Endothelial cell of umbilical vein (primary cell): ENCODE results near the gene DISP3. TPM values are rescaled to one million over a fixed set of nuclear protein-coding genes. Genes with fewer than 3 reads are reported as not detected.

Experiments
- BruUV-seq: library from RNA; stranded (reverse); fragments of 400-500 nt; replicated peaks from 2 replicates; lab custom pipeline; 2021; lab: Mats Ljungman, UMichigan
- CTCF ChIA-PET: fragments of 300-600, 350-600 bp; sonication (Branson Sonifier 250); formaldehyde crosslinking; loops from one replicate; lab custom pipeline; 2021; ENCODE audit warnings: antibody characterized with exemption, inconsistent platforms; lab: Charles Lee
- POLR2A ChIA-PET: fragments of 300-600, 350-600 bp; sonication (Branson Sonifier 250); formaldehyde crosslinking; loops from one replicate; lab custom pipeline; 2021; ENCODE audit warnings: antibody characterized with exemption, inconsistent platforms; lab: Charles Lee
- DNase-seq: peaks from one replicate; pipeline ENCODE4 v3.0.0-alpha.2; 2011; ENCODE audit warnings: low read depth, low spot score
- FAIRE-seq: peaks from 2 replicates; lab custom pipeline; 2011; peaks lifted over from hg19 to GRCh38; lab: Jason Lieb, UNC
- H2AFZ ChIP-seq: 2 replicates; pipeline ENCODE4 v1.6.0; 2012; ENCODE audit warnings: low read depth, low read length, control low read depth, inconsistent platforms
- H3K27ac ChIP-seq: 2 replicates; pipeline ENCODE4 v1.5.1; 2011; ENCODE audit warnings: low read depth, mild to moderate bottlenecking, control low read depth, low read length, moderate library complexity; ENCODE audit not compliant: insufficient read depth
- H3K27me3 ChIP-seq, 2 experiments: 2 replicates each; pipeline versions ENCODE4 v1.6.0 to v1.6.1; 2011; ENCODE audit warnings: low read length in 2 of 2, mixed read lengths in 1 of 2; ENCODE audit not compliant: control insufficient read depth in 2 of 2, insufficient read depth in 2 of 2
- H3K36me3 ChIP-seq, 2 experiments: 2 replicates in 1 of 2; 3 replicates in 1 of 2; pipeline ENCODE4 v1.5.1; 2011; ENCODE audit warnings: low read length in 2 of 2, mild to moderate bottlenecking in 1 of 2, moderate library complexity in 1 of 2; ENCODE audit not compliant: control insufficient read depth in 2 of 2, insufficient read depth in 2 of 2; ENCODE audit errors: extremely low read depth in 1 of 2
- H3K4me1 ChIP-seq: 3 replicates; pipeline ENCODE4 v1.5.1; 2011; ENCODE audit warnings: mild to moderate bottlenecking, low read length; ENCODE audit not compliant: control insufficient read depth, insufficient read depth; ENCODE audit errors: extremely low read depth
- H3K4me2 ChIP-seq: 2 replicates; pipeline ENCODE4 v1.6.1; 2011; ENCODE audit warnings: low read length, control low read depth, mixed read lengths; ENCODE audit not compliant: insufficient read depth
- H3K4me3 ChIP-seq, 3 experiments: fragments of 200-600 bp in 1 of 3; sonication (generic), shearing (Covaris generic) in 1 of 3; replicated peaks in 1 of 3; 2 replicates each; pipeline ENCODE4 v1.5.1; 2011 to 2016; ENCODE audit warnings: control low read depth in 3 of 3, low read length in 3 of 3, mild to moderate bottlenecking in 2 of 3, inconsistent platforms in 1 of 3, low read depth in 1 of 3, moderate library complexity in 1 of 3; ENCODE audit not compliant: insufficient read depth in 1 of 3
- H3K79me2 ChIP-seq: 2 replicates; pipeline ENCODE4 v1.6.0; 2012; ENCODE audit warnings: low read length, inconsistent platforms; ENCODE audit not compliant: control insufficient read depth, insufficient read depth
- H3K9ac ChIP-seq: replicated peaks from 2 replicates; pipeline ENCODE3; 2011; ENCODE audit warnings: low read length, control low read depth; ENCODE audit not compliant: insufficient read depth; ENCODE audit errors: extremely low read depth
- H3K9me1 ChIP-seq: replicated peaks from 3 replicates; pipeline ENCODE4 v1.6.0; 2011; ENCODE audit warnings: mild to moderate bottlenecking, low read length; ENCODE audit not compliant: control insufficient read depth, insufficient read depth; ENCODE audit errors: extremely low read depth
- H3K9me3 ChIP-seq: replicated peaks from 2 replicates; pipeline ENCODE4 v1.5.1; 2012; ENCODE audit warnings: low read length, inconsistent platforms; ENCODE audit not compliant: control insufficient read depth, insufficient read depth
- H4K20me1 ChIP-seq: replicated peaks from 2 replicates; pipeline ENCODE3; 2011; ENCODE audit warnings: mild to moderate bottlenecking, low read length; ENCODE audit not compliant: control insufficient read depth, insufficient read depth; ENCODE audit errors: extremely low read depth
- CTCF ChIP-seq, 2 donors: IDR thresholded peaks; 1 replicate in 1 of 2; 2 replicates in 1 of 2; pipeline ENCODE4 v1.5.1; 2011; ENCODE audit warnings: low read length in 2 of 2, mild to moderate bottlenecking in 2 of 2, moderate library complexity in 2 of 2, control low read depth in 1 of 2, inconsistent platforms in 1 of 2, low read depth in 1 of 2; ENCODE audit not compliant: insufficient read depth in 1 of 2; ENCODE audit errors: extremely low read depth in 1 of 2
- EZH2 ChIP-seq: IDR thresholded peaks from 2 replicates; pipeline ENCODE4 v1.6.1; 2012; ENCODE audit warnings: borderline replicate concordance, low read depth, mild to moderate bottlenecking, moderate library complexity, low read length, inconsistent platforms; ENCODE audit not compliant: severe bottlenecking
- FOS ChIP-seq: IDR thresholded peaks from 2 replicates; pipeline ENCODE4 v1.6.1; 2011; ENCODE audit warnings: mild to moderate bottlenecking, low read length, moderate library complexity, borderline replicate concordance; ENCODE audit not compliant: insufficient read depth
- GATA2 ChIP-seq: IDR thresholded peaks from 2 replicates; pipeline ENCODE4 v1.7.0; 2011; ENCODE audit warnings: low read depth, mild to moderate bottlenecking, moderate library complexity, mixed read lengths, low read length; ENCODE audit not compliant: insufficient read length, insufficient read depth
- JUN ChIP-seq: IDR thresholded peaks from 2 replicates; pipeline ENCODE4 v1.6.1; 2011; ENCODE audit warnings: borderline replicate concordance, low read depth; ENCODE audit not compliant: insufficient read length, insufficient read depth
- MAX ChIP-seq: IDR thresholded peaks from 2 replicates; pipeline ENCODE4 v1.6.1; 2011; ENCODE audit not compliant: insufficient read depth, insufficient read length
- MYC ChIP-seq: IDR thresholded peaks from one replicate; pipeline ENCODE4 v1.6.1; 2011; ENCODE audit warnings: mild to moderate bottlenecking, low read depth, low read length
- POLR2A ChIP-seq: IDR thresholded peaks from 2 replicates; pipeline ENCODE4 v1.6.1; 2012; ENCODE audit warnings: low read depth, mild to moderate bottlenecking, control low read depth, low read length
- POLR2AphosphoS5 ChIP-seq: IDR thresholded peaks from 2 replicates; pipeline ENCODE4 v1.6.1; 2012; ENCODE audit warnings: low read depth, mild to moderate bottlenecking, control low read depth, low read length, moderate library complexity; ENCODE audit not compliant: insufficient read depth
- dilution Hi-C: fragments of 300-500 bp; cut with MboI; formaldehyde crosslinking; loops from one replicate; pipeline ENCODE4 v1.15.0; 2019; ENCODE audit warnings: low sequenced_read_pairs; ENCODE audit not compliant: extremely low pct_ligation_motif_present
- intact Hi-C: fragments of 100-400 bp; cut with micrococcal nuclease; formaldehyde crosslinking; loops from one replicate; pipeline ENCODE4 v1.10.0; 2022
- polyA plus RNA-seq, 4 experiments: library from polyadenylated mRNA; depleted of rRNA in 3 of 4; stranded (reverse) in 3 of 4; unstranded in 1 of 4; fragments of >200 nt; gene quantifications; 2 replicates each; pipeline versions ENCODE4 v1.2.1 to v1.2.3, GENCODE V29; 2011 to 2012; ENCODE audit warnings: missing spikeins in 1 of 4
- total RNA-seq: library from RNA; stranded (reverse); gene quantifications from 2 replicates; pipeline ENCODE4 v1.2.3, GENCODE V29; 2021

Gene DISP3
- total and polyA plus RNA-seq, 2 donors (not counting 3 experiments of a cell fraction or from before 2014, with no cell fraction given): 0.26 to 0.49 TPM

- DNase-seq: no peak
- H4K20me1 ChIP-seq: no peaks in the 10 kb centered on the region
- ChIA-PET POLR2A (no interaction called here), CTCF (no interaction called here)
- H3K36me3 ChIP-seq: no peaks in the 10 kb centered on the region
- no peak overlapping the region for H3K4me3 ChIP-seq
- no peak overlapping the region for H2AFZ ChIP-seq
- FAIRE-seq: no peak
- H3K27me3 ChIP-seq: no peaks in the 10 kb centered on the region
- H3K79me2 ChIP-seq: no peaks in the 10 kb centered on the region
- intact Hi-C loops (no loop called here), dilution Hi-C loops (no loop called here)
- H3K9me3 ChIP-seq: no peaks in the 10 kb centered on the region
- TF ChIP-seq CTCF (IDR thresholded peaks at IDR 0.05; ENCODE audit: extremely low read depth in 1 of 2, insufficient read depth in 1 of 2, low read depth in 1 of 2, low read length in 2 of 2) (no peak), MAX (no peak), EZH2 (no peak), FOS (no peak), POLR2A (no peak), MYC (no peak), POLR2AphosphoS5 (no peak), GATA2 (no peak), JUN (no peak)
- no peaks in the 10 kb centered on the region for H3K9me1 ChIP-seq
- H3K27ac ChIP-seq: no peak overlapping the region
- H3K4me1 ChIP-seq: no peaks in the 10 kb centered on the region
- no peak overlapping the region for H3K4me2 ChIP-seq
- BruUV-seq: no TSS peak
- no peak overlapping the region for H3K9ac ChIP-seq
Measured at GRCh38 chr1:11531943-11532342, 53.0 kb downstream of the DISP3 start.
